HAP-1 (cell line): ENCODE data around the gene PAEP.
"Not testable (repeated sequence)": the region's sequence is repeated elsewhere in the genome, so short reads cannot be mapped to it uniquely, and the experiment has no call there.

Source experiments
- DNase-seq, 2 experiments: peaks; one replicate each; pipeline ENCODE4 v3.0.0-alpha.2; 2016 to 2020; ENCODE audit warnings: low spot score in 2 of 2
- H3K27me3 ChIP-seq: fragments of 250-450 bp; sonication (Bioruptor Pico); 2 replicates; pipeline ENCODE4 v1.5.1; 2020; ENCODE audit warnings: low read depth, mild to moderate bottlenecking, moderate library complexity
- H3K36me3 ChIP-seq: fragments of 250-450 bp; sonication (Bioruptor Pico); replicated peaks from 2 replicates; pipeline ENCODE4 v1.5.1; 2020; ENCODE audit warnings: mild to moderate bottlenecking
- H3K4me1 ChIP-seq: fragments of 250-450 bp; sonication (Bioruptor Pico); 2 replicates; pipeline ENCODE4 v1.5.1; 2020; ENCODE audit warnings: mild to moderate bottlenecking
- H3K4me3 ChIP-seq: fragments of 250-450 bp; sonication (Bioruptor Pico); 2 replicates; pipeline ENCODE4 v1.5.1; 2020; ENCODE audit warnings: mild to moderate bottlenecking, moderate library complexity
- H3K9me3 ChIP-seq: fragments of 250-450 bp; sonication (Bioruptor Pico); 2 replicates; pipeline ENCODE4 v1.5.1; 2020; ENCODE audit warnings: mild to moderate bottlenecking, moderate library complexity
- in situ Hi-C: fragments of 300-500 bp; cut with MboI; formaldehyde crosslinking; loops from 3 replicates; pipeline ENCODE4 v1.14.3; 2020; ENCODE audit warnings: low sequenced_read_pairs, inconsistent platforms, mixed read lengths

Gene PAEP

GRCh38 chr9:135522137-135522877 lies 39.2 kb upstream of the PAEP start:
- H3K4me3 ChIP-seq: no peak overlapping the region
- H3K9me3 ChIP-seq: no peaks in the 10 kb centered on the region
- no peak for DNase-seq
- no peaks in the 10 kb centered on the region for H3K4me1 ChIP-seq
- H3K27me3 ChIP-seq: no peaks in the 10 kb centered on the region
- in situ Hi-C loops: no loop called here
- no peaks in the 10 kb centered on the region for H3K36me3 ChIP-seq

- Histone ChIP-seq H3K4me1 (no peaks in the 10 kb centered on the region), H3K9me3 (no peaks in the 10 kb centered on the region), H3K4me3 (no peak overlapping the region), H3K27me3 (no peaks in the 10 kb centered on the region), H3K36me3 (no peaks in the 10 kb centered on the region)
- DNase-seq: no peak
- in situ Hi-C loops: no loop called here
These were observed 38.6 kb upstream of the PAEP start for GRCh38 chr9:135522931-135523330.

GRCh38 chr9:135523521-135524129 lies 37.9 kb upstream of the PAEP start:
- Histone ChIP-seq H3K27me3 (no peaks in the 10 kb centered on the region), H3K4me1 (no peaks in the 10 kb centered on the region)
- in situ Hi-C loops: no loop called here

GRCh38 chr9:135524130-135524861 lies 37.3 kb upstream of the PAEP start:
- no peak for DNase-seq
- no peaks in the 10 kb centered on the region for H3K36me3 ChIP-seq
- H3K27me3 ChIP-seq: no peaks in the 10 kb centered on the region
- no peaks in the 10 kb centered on the region for H3K9me3 ChIP-seq
- no peak overlapping the region for H3K4me3 ChIP-seq
- H3K4me1 ChIP-seq: no peaks in the 10 kb centered on the region
- in situ Hi-C loops: no loop called here

More at GRCh38 chr9:135523521-135524129, 37.9 kb upstream of the PAEP start:
- DNase-seq: no peak
- no peaks in the 10 kb centered on the region for H3K9me3 ChIP-seq
- H3K4me3 ChIP-seq: no peak overlapping the region
- no peaks in the 10 kb centered on the region for H3K36me3 ChIP-seq

GRCh38 chr9:135525241-135526088 lies 36.1 kb upstream of the PAEP start:
- Histone ChIP-seq H3K9me3 (no peaks in the 10 kb centered on the region), H3K36me3 (no peaks in the 10 kb centered on the region), H3K4me1 (no peaks in the 10 kb centered on the region), H3K27me3 (no peaks in the 10 kb centered on the region), H3K4me3 (no peak overlapping the region)
- in situ Hi-C loops: no loop called here
- no peak for DNase-seq

GRCh38 chr9:135526089-135526729 lies 35.3 kb upstream of the PAEP start:
- H3K4me3 ChIP-seq: no peak overlapping the region
- in situ Hi-C loops: no loop called here
- H3K9me3 ChIP-seq: no peaks in the 10 kb centered on the region
- DNase-seq: no peak
- no peaks in the 10 kb centered on the region for H3K4me1 ChIP-seq
- H3K27me3 ChIP-seq: no peaks in the 10 kb centered on the region
- no peaks in the 10 kb centered on the region for H3K36me3 ChIP-seq

- no peaks in the 10 kb centered on the region for H3K27me3 ChIP-seq
- no peak overlapping the region for H3K4me3 ChIP-seq
- H3K4me1 ChIP-seq: no peaks in the 10 kb centered on the region
- no peaks in the 10 kb centered on the region for H3K9me3 ChIP-seq
- H3K36me3 ChIP-seq: no peaks in the 10 kb centered on the region
- DNase-seq: no peak
- in situ Hi-C loops: no loop called here
These were observed 34.6 kb upstream of the PAEP start for GRCh38 chr9:135526730-135527571.

- DNase-seq, H3K4me1 ChIP-seq, H3K4me3 ChIP-seq, H3K36me3 ChIP-seq, H3K27me3 ChIP-seq, in situ Hi-C loops, H3K9me3 ChIP-seq: not testable (repeated sequence)
These were observed 32.6 kb upstream of the PAEP start for GRCh38 chr9:135528842-135529435.

- no peak for DNase-seq
- no peaks in the 10 kb centered on the region for H3K9me3 ChIP-seq
- no peak overlapping the region for H3K4me3 ChIP-seq
- in situ Hi-C loops: no loop called here
- no peaks in the 10 kb centered on the region for H3K36me3 ChIP-seq
- no peaks in the 10 kb centered on the region; the same call in 1 of the 2 replicates for H3K27me3 ChIP-seq
- H3K4me1 ChIP-seq: no peaks in the 10 kb centered on the region
These were observed 31.4 kb upstream of the PAEP start for GRCh38 chr9:135530146-135530545.

- no peaks in the 10 kb centered on the region for H3K4me1 ChIP-seq
- H3K27me3 ChIP-seq: no peaks in the 10 kb centered on the region; the same call in 1 of the 2 replicates
- no peaks in the 10 kb centered on the region for H3K9me3 ChIP-seq
- H3K4me3 ChIP-seq: no peak overlapping the region
- no peaks in the 10 kb centered on the region for H3K36me3 ChIP-seq
- no peak for DNase-seq
- in situ Hi-C loops: no loop called here
These were observed 30.5 kb upstream of the PAEP start for GRCh38 chr9:135531096-135531495.

GRCh38 chr9:135533113-135533512 lies 28.4 kb upstream of the PAEP start:
- H3K4me1 ChIP-seq: no peaks in the 10 kb centered on the region
- no peaks in the 10 kb centered on the region; the same call in 1 of the 2 replicates for H3K27me3 ChIP-seq
- in situ Hi-C loops: no loop called here
- no peak overlapping the region for H3K4me3 ChIP-seq
- DNase-seq: no peak
- H3K9me3 ChIP-seq: no peaks in the 10 kb centered on the region
- no peaks in the 10 kb centered on the region for H3K36me3 ChIP-seq

GRCh38 chr9:135533674-135534073 lies 27.9 kb upstream of the PAEP start:
- no peaks in the 10 kb centered on the region for H3K4me1 ChIP-seq
- H3K27me3 ChIP-seq: no peaks in the 10 kb centered on the region; the same call in 1 of the 2 replicates
- H3K9me3 ChIP-seq: no peaks in the 10 kb centered on the region
- H3K36me3 ChIP-seq: no peaks in the 10 kb centered on the region
- in situ Hi-C loops: no loop called here
- H3K4me3 ChIP-seq: no peak overlapping the region
- DNase-seq: no peak
